KOPT-K1 (cell line): ENCODE data around the gene SOCS7.
A peak's percentile ranks its signal among the peaks of the same experiment; 100 is the strongest.

Experiments used
- H3K27ac ChIP-seq: fragments of 200-600 bp; sonication (generic); 2 replicates; pipeline ENCODE4 v1.5.1; 2016; ENCODE audit warnings: antibody characterized with exemption, mild to moderate bottlenecking, low read depth, low read length; ENCODE audit not compliant: poor library complexity, severe bottlenecking
- H3K36me3 ChIP-seq: fragments of 200-600 bp; sonication (generic); 2 replicates; pipeline ENCODE4 v1.5.1; 2017; ENCODE audit warnings: antibody characterized with exemption, mild to moderate bottlenecking, low read length, moderate library complexity; ENCODE audit not compliant: insufficient read depth
- H3K9me3 ChIP-seq: fragments of 200-600 bp; sonication (generic); 2 replicates; pipeline ENCODE4 v1.5.1; 2017; ENCODE audit warnings: antibody characterized with exemption, low read length, mild to moderate bottlenecking; ENCODE audit not compliant: insufficient read depth, poor library complexity, severe bottlenecking

SOCS7 gene

DNA sequence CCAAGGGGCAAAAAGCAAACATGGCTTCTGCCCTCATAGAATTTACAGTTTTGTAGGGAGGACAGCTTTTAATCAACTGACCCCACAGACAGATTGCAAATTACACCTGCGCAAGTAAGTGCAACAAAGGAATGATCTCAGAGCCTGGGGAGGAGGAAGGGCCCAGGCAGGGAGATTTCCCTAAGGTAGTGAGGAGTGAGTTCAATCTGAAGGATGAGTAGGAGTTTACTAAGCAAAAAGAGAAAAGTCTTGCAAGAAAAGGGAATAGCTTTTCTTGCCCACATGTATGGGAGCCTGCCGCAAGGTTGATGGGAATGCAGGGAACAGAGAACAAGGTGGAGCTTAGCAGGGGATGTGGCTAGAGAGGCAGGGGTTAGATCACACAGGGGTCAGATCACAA is 1.6 kb upstream of the SOCS7 start:
- H3K9me3 ChIP-seq: no peaks in the 10 kb centered on the region
- no peaks in the 10 kb centered on the region for H3K36me3 ChIP-seq
- H3K27ac ChIP-seq: no peak overlapping the region

DNA sequence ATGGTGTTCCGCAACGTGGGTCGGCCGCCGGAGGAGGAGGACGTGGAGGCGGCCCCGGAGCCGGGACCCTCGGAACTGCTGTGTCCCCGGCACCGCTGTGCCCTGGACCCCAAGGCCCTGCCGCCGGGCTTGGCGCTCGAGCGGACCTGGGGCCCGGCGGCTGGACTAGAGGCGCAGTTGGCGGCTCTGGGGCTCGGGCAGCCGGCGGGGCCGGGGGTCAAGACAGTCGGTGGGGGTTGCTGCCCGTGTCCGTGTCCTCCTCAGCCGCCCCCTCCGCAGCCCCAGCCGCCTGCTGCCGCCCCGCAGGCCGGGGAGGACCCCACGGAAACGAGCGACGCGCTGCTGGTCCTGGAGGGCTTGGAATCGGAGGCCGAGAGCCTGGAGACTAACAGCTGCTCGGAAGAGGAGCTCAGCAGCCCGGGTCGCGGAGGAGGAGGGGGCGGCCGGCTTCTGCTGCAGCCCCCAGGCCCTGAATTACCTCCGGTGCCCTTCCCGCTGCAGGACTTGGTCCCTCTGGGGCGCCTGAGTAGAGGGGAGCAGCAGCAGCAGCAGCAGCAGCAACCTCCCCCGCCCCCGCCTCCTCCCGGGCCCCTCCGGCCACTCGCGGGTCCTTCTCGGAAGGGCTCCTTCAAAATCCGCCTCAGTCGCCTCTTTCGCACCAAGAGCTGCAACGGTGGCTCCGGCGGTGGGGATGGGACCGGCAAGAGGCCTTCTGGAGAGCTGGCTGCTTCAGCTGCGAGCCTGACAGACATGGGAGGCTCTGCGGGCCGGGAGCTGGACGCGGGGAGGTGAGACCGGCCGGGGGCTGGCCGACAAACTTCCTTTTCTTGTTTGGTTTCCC is 821 bp downstream of the SOCS7 start:
- H3K9me3 ChIP-seq: no peaks in the 10 kb centered on the region
- no peaks in the 10 kb centered on the region for H3K36me3 ChIP-seq
- peak overlapping the region; percentile 78 for H3K27ac ChIP-seq

DNA sequence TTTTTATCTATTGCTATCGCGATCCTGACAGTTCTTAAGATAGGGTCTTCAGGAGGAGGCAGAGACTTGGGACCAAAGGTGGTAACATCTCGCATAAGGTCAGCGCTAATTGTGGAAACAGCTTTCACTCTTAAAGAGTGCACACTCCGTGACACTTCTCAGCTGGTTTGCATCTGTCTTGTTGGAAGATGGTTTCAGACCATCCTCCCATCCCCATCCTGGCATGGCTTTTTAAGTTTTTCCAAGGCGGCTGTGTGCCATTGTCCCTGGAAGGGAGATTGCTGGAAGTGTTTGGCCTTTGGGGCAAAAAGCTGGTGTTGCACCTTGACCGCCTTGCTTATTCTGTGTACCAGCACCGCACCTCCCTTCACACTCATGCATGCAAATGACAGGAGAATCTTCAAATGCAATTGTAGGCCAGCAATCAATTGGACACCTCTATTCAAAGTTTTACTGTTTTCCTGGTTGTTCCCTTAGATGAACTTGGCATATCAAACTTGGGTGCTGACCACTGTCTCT is 1.5 kb downstream of the SOCS7 start:
- Histone ChIP-seq H3K27ac (peak overlapping the region; percentile 78), H3K36me3 (no peaks in the 10 kb centered on the region), H3K9me3 (no peaks in the 10 kb centered on the region)

DNA sequence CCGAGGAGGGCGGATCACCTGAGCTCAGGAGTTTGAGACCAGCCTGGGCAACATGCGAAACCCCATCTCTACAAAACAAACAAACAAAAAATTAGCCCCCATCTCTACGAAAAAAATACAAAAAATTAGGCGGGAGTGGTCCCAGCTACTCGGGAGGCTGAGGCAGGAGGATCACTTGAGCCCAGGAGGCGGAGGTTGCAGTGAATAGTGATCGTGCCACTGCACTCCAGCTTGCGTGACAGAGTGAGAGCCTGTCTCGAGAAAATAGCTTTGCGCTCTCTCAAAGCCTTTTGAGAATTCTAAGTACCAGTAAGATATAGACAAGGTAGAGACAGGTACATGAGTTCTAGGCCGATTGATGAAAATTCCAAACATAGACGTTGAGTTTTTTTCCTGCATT is 2.0 kb downstream of the SOCS7 start:
- Histone ChIP-seq H3K9me3 (no peaks in the 10 kb centered on the region), H3K36me3 (no peaks in the 10 kb centered on the region), H3K27ac (peak overlapping the region; percentile 78)

DNA sequence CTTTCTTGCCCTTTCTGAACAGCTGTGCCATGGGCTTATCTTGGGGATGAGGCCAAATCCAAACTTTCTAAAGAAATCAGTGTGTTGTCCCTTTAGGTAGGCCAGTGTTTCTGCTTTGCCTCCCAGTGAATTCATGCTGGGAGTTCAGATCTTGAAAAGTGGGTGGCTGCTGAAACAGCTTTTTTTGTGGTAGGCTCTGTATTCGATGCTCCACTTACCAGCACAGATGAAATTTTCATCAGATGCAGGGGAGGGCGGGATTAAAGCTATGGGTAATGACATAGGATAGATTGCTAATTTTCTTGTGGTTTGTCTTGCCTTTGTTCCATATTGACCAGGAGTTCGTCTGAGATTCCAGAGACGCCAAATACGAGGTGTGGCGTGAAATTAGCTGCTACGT is 2.8 kb downstream of the SOCS7 start:
- H3K36me3 ChIP-seq: no peaks in the 10 kb centered on the region
- no peak overlapping the region for H3K27ac ChIP-seq
- no peaks in the 10 kb centered on the region for H3K9me3 ChIP-seq

DNA sequence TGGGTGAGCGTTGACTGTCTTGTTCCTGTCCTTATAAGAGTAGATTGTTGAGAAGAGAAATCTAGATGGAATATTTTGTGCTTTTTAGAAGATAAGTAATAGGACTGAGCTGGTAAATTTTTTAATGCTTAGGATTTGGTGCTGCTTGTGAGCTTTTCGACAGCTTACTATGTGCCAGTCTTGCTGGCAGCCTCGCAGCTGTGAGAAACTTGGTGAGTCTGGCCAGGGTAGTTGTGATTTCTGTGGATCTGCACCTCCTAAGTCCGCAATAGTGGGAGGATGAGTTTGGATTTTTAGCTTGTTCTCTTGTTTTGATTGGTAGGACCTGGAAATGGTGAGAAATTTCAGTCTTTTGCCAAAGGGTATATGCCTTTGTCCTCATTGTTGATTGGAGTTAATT is 3.6 kb downstream of the SOCS7 start:
- Histone ChIP-seq H3K9me3 (no peaks in the 10 kb centered on the region), H3K27ac (no peak overlapping the region)

DNA sequence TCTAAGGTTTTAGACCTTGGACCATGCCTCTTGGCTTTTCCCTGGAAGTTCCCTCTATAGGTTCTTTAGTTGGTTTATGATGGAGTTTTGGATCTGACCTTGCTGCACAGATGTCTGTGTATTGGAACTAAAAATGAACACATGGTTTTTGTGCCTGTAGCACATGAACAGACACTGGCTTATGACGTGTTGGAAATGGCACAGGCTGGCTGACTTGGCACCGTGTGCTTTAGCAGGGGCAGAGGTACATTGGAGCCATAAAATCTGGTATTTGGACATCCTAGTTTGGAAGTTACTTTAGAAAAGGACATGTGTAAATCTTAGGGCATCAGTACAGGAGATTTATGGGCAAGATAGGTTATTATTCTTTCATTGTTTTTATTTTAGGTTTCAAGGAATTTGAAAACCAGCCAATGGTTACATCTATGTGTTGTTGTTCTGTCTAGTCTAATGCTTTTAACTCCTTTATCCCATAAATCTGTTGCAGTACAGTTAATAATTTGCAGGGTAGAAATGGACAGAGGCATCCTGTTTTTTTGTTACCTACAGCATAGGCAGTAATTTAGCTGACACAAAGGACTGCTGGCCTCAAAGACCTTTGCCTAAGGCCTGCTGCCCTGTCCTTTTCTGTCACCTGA is 6.0 kb downstream of the SOCS7 start:
- H3K36me3 ChIP-seq: peaks cover 13% of the 10 kb centered on the region
- no peak overlapping the region for H3K27ac ChIP-seq
- no peaks in the 10 kb centered on the region for H3K9me3 ChIP-seq

More for the DNA sequence above, 3.6 kb downstream of the SOCS7 start:
- H3K36me3 ChIP-seq: no peaks in the 10 kb centered on the region

DNA sequence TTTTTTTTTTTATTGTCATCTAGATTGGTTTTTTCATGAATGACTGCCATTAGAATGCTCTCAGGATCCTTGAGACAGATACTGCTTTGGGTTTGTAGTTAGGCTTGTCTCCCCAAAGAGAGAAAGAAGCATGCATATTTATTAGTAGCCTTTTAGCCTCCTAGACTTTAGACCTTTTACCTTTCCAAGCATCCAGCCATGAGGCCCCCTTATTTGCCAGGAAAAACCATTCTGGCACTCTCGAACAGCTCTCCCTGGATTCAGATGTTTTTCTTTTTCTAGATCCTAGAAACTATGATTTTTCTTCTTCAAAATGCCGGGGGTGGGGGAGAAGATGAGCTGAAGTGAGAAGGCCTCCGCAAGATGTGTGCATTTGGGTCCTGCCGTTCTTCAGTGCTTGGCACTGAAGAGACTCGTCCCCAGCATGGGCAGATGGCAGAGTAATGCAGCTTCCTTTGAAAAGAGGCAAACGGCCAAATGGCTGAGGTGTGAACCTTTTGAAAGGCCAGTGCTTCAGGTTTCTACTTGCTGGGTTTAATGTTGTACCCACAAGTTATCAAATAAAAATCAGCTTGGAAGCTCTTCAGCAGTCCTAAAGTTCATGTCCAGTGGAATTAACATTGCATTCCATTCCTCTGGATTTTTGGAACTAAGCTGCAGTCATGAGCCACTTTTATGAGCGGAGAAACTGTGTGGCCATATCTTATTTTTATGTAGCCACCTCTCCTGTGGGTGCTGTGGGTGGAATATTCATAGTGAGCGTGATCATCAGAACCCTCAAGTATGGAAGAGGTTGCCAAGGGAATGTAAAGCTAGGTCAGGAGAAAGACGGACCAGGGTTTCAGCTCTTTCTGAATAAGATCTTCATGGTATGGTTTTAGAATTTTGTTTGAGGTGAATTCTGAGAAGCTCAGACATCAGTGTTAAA is 7.2 kb downstream of the SOCS7 start:
- Histone ChIP-seq H3K36me3 (peaks cover 13% of the 10 kb centered on the region), H3K27ac (no peak overlapping the region)

DNA sequence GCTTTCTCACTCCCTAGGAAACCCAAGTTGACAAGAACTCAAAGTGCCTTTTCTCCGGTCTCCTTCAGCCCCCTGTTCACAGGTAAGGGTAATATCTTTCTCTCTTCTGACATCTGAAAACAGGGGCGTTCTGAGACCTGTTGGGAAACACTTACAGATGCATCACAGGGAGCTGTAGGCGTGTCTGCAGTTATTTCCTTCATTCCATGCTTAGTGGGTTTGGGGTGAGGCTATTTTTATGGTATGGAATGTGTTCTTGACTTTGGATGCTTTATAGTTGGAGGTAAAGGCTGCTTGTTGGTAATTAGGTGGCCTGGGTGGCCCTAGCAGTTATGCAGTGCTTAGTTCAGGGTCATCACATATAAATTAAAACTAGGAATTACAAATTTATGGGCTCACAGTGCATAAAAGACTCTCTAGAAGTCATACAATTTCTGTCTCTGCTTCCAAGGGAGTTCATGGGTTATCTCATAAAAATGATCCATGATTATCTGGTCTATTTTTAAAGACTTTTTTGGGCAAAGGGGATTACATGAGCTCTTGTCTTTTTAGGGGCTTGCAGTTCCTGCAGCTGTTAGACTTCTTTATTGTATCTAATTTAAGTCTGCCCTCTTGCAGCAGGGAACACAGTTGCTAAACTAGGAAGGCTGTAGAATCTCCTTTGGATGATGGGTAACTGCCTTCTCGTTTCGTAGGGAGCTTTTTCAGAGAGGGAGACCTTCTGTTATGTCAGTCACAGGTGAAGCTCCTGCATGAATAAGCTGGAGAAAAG is 10.2 kb downstream of the SOCS7 start:
- no peaks in the 10 kb centered on the region for H3K9me3 ChIP-seq
- H3K36me3 ChIP-seq: peaks cover 30% of the 10 kb centered on the region
- no peak overlapping the region for H3K27ac ChIP-seq

More for the DNA sequence above, 7.2 kb downstream of the SOCS7 start:
- H3K9me3 ChIP-seq: no peaks in the 10 kb centered on the region

DNA sequence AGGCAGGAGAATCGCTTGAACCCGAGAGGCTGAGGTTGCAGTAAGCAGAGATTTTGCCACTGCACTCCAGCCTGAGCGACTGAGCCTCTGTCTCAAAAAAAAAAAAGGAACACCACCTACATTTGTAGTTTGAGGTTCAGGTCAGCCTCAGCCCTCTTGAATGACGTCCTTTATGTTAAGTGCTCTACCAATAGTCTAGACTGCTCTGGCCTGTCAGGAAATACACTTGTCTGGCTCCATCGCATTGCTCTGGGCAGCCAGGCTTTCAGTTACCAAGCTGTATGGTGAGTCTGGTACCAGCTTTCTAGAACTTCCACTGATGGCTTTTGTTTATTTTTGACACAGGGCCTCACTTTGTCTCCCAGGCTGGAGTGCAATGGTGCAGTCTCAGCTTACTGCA is 11.4 kb downstream of the SOCS7 start:
- Histone ChIP-seq H3K9me3 (no peaks in the 10 kb centered on the region), H3K27ac (no peak overlapping the region), H3K36me3 (peaks cover 38% of the 10 kb centered on the region)

DNA sequence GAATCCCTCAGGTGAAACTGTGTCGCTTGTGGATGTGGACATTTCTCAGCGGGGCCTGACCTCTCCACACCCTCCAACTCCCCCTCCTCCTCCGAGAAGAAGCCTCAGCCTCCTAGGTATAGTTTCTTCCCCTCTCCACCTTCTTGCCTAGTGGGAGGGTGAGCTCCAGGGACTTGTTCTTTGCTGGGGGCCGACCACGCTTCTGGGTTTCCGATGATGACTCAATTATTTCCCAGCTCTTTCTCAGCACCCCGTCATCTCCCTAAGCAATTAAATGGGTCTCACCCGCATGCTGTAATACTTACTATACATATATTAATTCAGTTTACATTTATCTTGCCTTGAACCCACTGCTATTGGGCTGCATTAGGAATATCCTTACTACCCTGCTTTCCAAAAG is 13.1 kb downstream of the SOCS7 start:
- no peak overlapping the region for H3K27ac ChIP-seq
- H3K36me3 ChIP-seq: peaks cover 55% of the 10 kb centered on the region
- no peaks in the 10 kb centered on the region for H3K9me3 ChIP-seq

DNA sequence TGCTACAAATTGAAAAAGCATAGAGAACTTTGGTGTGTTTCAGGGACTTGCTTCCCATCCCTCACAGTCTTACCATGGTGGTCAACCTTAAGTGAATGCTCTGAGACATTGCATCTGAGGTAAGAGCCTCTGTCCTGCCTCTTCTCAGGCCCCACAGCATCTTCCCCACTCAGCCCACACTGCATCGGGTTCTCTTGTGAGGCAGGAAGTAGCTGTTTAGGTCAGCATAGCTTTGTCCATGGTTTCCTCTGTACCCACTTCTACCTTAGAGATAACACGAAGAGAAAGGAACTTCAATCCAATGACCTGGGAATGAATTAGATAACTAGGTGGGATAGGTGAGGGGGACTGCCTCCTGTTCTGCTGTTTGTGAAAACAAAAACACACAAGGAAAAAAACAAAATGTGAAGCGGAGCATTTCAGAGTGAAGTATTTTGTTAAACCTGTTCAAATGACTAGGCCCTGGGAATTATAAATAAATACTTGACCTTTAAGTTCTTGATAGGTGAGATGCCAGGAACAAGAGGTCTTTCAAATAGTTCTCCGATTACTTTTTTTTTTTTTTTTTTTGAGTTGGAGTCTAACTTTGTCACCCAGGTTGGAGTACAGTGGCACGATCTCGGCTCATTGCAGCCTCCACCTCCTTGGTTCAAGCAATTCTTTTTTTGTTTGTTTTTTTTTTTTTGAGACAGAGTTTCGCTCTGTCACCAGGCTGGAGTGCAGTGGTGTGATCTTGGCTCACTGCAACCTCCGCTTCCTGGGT is 17.7 kb downstream of the SOCS7 start:
- no peak overlapping the region for H3K27ac ChIP-seq
- peaks cover 86% of the 10 kb centered on the region for H3K36me3 ChIP-seq
- no peaks in the 10 kb centered on the region for H3K9me3 ChIP-seq

DNA sequence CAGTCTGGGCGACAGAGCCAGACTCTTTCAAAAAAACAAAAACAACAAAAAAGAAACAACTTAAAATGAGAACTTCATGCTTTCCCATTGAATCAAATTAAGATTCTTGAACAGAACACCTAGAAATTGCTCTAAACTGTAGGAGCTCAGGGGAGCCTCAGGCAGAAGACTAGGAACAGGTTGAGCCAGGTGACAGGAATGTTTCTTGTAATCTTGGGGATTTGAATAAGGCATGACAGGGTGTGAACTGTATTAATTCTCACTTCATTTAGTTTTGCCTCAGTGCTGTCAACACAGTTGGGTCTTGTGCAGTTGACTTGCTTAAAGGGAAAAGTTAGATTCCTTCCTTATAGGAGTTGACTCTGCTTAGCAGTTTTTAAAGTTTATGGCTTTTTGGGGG is 27.8 kb downstream of the SOCS7 start:
- peaks cover 54% of the 10 kb centered on the region for H3K36me3 ChIP-seq

DNA sequence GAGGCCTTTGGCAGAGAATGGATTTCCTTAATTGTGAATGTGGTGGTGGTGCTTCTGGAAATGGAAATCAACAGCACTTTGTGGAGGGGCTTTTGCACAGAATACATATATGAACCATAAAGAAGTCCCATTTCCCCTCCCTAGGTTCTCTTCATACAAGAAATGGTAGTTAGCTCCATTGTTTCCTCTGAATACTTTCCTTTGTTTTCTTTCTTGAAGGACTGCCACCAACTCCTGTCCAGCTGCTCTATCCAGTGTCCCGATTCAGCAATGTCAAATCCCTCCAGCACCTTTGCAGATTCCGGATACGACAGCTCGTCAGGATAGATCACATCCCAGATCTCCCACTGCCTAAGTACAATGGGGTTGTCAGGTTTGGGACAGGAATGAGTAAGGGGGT is 43.4 kb downstream of the SOCS7 start:
- Histone ChIP-seq H3K9me3 (no peaks in the 10 kb centered on the region), H3K36me3 (peaks cover 60% of the 10 kb centered on the region), H3K27ac (no peak overlapping the region)

More for the DNA sequence above, 27.8 kb downstream of the SOCS7 start:
- H3K9me3 ChIP-seq: no peaks in the 10 kb centered on the region
- no peak overlapping the region for H3K27ac ChIP-seq
